ENCODE results near the gene IKBKE.

IKBKE gene

DNA sequence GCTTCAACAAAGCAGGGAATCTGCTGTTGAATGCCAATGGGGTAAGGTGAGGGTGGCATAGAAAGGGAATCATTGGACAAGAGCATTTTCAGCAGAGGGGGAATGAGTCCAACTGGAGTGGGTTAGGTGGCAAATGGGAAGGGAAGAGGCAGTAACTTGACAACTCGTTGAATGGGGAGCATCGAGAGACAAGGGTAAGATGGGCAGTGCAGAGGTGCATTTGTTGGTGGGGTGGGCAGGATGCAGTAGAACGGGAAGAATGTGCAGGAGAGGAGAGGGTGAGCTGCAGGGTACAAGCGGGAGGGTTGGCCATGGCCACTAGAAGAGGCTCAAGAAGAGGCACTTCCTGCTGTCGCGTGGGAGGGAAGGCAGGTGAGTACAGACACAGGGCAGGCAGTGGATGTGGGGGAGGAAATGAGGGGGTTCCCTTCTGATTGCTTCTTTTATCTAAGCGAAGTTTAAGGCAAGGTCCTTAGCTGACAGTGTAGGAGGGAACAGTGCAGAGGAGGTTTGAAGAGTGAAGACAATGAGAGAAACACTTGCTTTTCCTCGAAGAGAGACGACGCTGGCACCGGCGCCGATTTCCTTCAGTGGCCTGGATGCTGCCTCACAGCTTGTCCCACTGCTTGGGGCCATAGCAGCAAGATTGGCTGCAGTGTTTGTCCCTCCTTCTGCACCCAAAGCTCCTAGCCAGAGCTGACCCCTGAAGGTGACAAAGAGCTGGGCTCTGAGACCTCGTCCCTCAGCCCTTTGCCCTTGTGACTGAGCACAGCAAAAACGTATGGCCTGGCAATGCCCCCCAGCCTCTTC is 3.2 kb upstream of the IKBKE start:
- DNase-seq (ENCODE audit: low read depth): no peak
- H3K4me3 ChIP-seq (ENCODE audit: low read depth, low read length): no peak overlapping the region
- TF ChIP-seq, protein P1, sequence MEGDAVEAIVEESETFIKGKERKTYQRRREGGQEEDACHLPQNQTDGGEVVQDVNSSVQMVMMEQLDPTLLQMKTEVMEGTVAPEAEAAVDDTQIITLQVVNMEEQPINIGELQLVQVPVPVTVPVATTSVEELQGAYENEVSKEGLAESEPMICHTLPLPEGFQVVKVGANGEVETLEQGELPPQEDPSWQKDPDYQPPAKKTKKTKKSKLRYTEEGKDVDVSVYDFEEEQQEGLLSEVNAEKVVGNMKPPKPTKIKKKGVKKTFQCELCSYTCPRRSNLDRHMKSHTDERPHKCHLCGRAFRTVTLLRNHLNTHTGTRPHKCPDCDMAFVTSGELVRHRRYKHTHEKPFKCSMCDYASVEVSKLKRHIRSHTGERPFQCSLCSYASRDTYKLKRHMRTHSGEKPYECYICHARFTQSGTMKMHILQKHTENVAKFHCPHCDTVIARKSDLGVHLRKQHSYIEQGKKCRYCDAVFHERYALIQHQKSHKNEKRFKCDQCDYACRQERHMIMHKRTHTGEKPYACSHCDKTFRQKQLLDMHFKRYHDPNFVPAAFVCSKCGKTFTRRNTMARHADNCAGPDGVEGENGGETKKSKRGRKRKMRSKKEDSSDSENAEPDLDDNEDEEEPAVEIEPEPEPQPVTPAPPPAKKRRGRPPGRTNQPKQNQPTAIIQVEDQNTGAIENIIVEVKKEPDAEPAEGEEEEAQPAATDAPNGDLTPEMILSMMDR (IDR thresholded peaks at IDR 0.05; ENCODE audit: insufficient read depth, low read depth, low read length, missing control alignments): no peak

- TF ChIP-seq, protein P1 (IDR thresholded peaks at IDR 0.05; ENCODE audit: insufficient read depth, low read depth, low read length, missing control alignments): no peak
- peak; percentile 71 for DNase-seq (ENCODE audit: low read depth)
- H3K4me3 ChIP-seq (ENCODE audit: low read depth, low read length): no peak overlapping the region
These were observed 2.4 kb upstream of the IKBKE start for GRCh38 chr1:206467915-206468314.

- TF ChIP-seq, protein P1 (IDR thresholded peaks at IDR 0.05; ENCODE audit: insufficient read depth, low read depth, low read length, missing control alignments): no peak
- peak; percentile 22 for DNase-seq (ENCODE audit: low read depth)
- no peak overlapping the region for H3K4me3 ChIP-seq (ENCODE audit: low read depth, low read length)
These were observed 1.7 kb upstream of the IKBKE start for GRCh38 chr1:206468571-206468970.

DNA sequence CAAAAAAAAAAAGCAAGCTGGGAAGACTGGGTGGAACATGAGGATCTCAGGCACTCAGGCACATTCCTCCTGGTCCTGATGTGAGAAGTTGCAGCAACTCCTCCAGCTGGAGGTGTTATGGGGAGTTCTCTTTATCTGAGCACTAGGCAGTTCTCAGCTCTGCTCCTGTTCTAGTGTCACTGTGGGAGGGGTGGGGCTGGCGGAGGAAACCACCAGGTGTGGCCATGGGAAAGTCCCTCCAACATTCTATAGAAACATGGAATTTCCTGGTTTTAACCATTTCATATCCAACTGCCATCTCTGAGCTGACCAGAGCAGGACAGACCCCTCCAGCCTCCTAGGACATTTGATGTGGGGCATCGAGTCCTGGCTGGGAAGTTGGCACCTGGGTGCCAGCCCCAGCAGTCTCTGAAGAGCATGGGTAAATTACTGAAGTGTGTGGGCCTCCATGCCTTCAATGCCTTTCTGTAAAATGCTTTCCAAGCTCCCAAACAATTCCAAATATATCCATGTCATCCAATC is 804 bp upstream of the IKBKE start:
- TF ChIP-seq, protein P1 (IDR thresholded peaks at IDR 0.05; ENCODE audit: insufficient read depth, low read depth, low read length, missing control alignments): no peak
- H3K4me3 ChIP-seq (ENCODE audit: low read depth, low read length): peak overlapping the region; percentile 74
- DNase-seq (ENCODE audit: low read depth): peak; percentile 57

DNA sequence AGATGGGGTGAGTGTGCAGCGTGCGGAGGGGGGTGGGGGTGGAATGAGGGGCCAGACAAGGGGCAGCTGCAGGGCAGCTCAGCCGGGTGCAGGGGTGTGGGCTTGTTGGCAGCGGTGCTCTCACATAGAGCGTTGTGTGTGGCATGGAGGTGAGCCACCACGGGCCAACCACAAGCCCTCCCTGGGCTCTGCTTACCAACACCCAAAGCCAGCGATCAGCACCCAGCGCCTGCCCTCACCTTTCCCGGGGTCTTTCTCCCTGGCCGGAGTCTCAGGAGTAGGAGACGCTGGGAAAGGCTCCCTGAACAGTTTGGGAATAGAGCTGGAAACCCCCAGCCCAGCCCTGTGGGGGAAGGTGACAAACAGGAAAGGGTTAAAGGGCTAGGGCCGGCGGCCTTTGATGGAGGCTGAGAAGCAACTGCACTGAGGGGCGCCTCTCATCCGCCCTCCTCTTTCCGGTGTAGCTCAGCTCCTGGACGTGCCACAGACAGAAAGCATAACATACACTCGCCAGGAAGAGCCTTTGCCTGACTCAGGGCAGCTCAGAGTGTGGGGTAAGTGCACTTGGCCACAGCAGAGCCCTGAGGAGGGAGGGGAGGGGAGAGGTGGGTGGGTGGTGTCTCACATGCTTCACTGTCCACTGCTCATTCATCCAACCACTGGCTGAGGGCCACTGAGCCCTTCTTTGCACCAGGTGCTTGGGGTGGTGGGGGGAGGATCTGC is 577 bp downstream of the IKBKE start:
- H3K4me3 ChIP-seq (ENCODE audit: low read depth, low read length): peak overlapping the region; percentile 74
- TF ChIP-seq, protein P1 (IDR thresholded peaks at IDR 0.05; ENCODE audit: insufficient read depth, low read depth, low read length, missing control alignments): no peak
- peak; percentile 73 for DNase-seq (ENCODE audit: low read depth)

DNA sequence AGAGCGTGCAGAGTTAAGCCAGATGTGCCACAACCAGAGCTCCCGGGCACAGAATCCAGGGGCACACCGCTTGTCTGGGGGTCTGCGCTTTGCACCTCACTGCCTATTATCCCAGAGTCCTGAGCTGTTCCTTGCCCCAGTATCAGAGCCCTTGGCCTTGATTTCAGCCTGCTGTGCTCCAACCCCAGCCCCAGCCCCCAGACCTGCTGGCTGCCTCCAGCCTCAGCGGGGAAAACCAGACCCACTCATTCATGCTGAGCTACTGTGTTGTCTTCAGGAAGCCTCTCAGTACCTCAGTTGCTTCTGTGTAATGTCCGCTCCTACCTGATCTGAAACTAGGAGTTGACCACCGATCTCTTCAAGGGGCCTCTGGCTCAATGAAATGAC is 1.1 kb downstream of the IKBKE start:
- TF ChIP-seq, protein P1 (IDR thresholded peaks at IDR 0.05; ENCODE audit: insufficient read depth, low read depth, low read length, missing control alignments): no peak
- peak overlapping the region; percentile 74 for H3K4me3 ChIP-seq (ENCODE audit: low read depth, low read length)
- DNase-seq (ENCODE audit: low read depth): peak; percentile 69

All from GM12865 (cell line).